A549 (cell line): ENCODE data around the gene CCZ1. TPM values are rescaled to one million over a fixed set of nuclear protein-coding genes. Genes with fewer than 3 reads are reported as not detected.
"Not testable (repeated sequence)": the region's sequence is repeated elsewhere in the genome, so short reads cannot be mapped to it uniquely, and the experiment has no call there.

Experiments used
- ATAC-seq, 2 experiments: fragments of 200-7000 bp in 1 of 2; fragments of >200 bp in 1 of 2; cut with Nextera tagmentation in 1 of 2; cut with Tn5 transposase in 1 of 2; 3 replicates each; pipeline versions ENCODE4 v1.8.0 to v1.9.1; 2018 to 2020; ENCODE audit warnings: mild to moderate bottlenecking in 1 of 2, moderate library complexity in 1 of 2
- CTCF ChIA-PET: fragments of 300-600 bp; sonication (Branson Sonifier 250); formaldehyde crosslinking; extraction: SDS; loops from one replicate; lab custom pipeline; 2021; ENCODE audit warnings: antibody characterized with exemption, inconsistent platforms; lab: Yijun Ruan, JAX
- POLR2A ChIA-PET: fragments of 350-600 bp; formaldehyde crosslinking; extraction: SDS; loops from one replicate; lab custom pipeline; 2021; ENCODE audit warnings: antibody characterized with exemption, inconsistent platforms; lab: Yijun Ruan, JAX
- DNase-seq, 2 experiments: peaks; one replicate each; pipeline versions ENCODE4 v3.0.0 to v3.0.0-alpha.2; 2011 to 2016; ENCODE audit warnings: low read depth in 1 of 2, low spot score in 1 of 2
- FAIRE-seq: peaks from 2 replicates; lab custom pipeline; 2011; peaks lifted over from hg19 to GRCh38; lab: Jason Lieb, UNC
- H3K27ac ChIP-seq, 2 experiments: fragments of >200 bp; sonication (Bioruptor Twin); formaldehyde crosslinking; 3 replicates each; pipeline ENCODE4 v1.5.1; 2016 to 2017
- H3K4me1 ChIP-seq: fragments of >200 bp; sonication (Bioruptor Twin); formaldehyde crosslinking; 3 replicates; pipeline ENCODE4 v1.6.1; 2016
- H3K4me2 ChIP-seq: fragments of >200 bp; sonication (Bioruptor Twin); formaldehyde crosslinking; 3 replicates; pipeline ENCODE4 v1.6.1; 2016
- H3K4me3 ChIP-seq: fragments of >200 bp; sonication (Bioruptor Twin); formaldehyde crosslinking; 3 replicates; pipeline ENCODE4 v1.5.1; 2016
- H3K9me3 ChIP-seq: fragments of >200 bp; sonication (Bioruptor Twin); formaldehyde crosslinking; 3 replicates; pipeline ENCODE4 v1.6.1; 2016
- BCL3 ChIP-seq: fragments of >200 bp; sonication (Bioruptor Twin); formaldehyde crosslinking; IDR thresholded peaks from 3 replicates; pipeline ENCODE4 v1.6.1; 2016
- GATA3 ChIP-seq: IDR thresholded peaks from 2 replicates; pipeline ENCODE4 v1.6.1; 2012; ENCODE audit warnings: borderline replicate concordance
- HDAC2 ChIP-seq: fragments of 200-600 bp; sonication (generic); IDR thresholded peaks from 2 replicates; pipeline ENCODE4 v1.6.1; 2016
- HEYL ChIP-seq: fragments of 250-450 bp; sonication (Bioruptor Pico); IDR thresholded peaks from 2 replicates; pipeline ENCODE4 v1.8.0; 2021; ENCODE audit warnings: mild to moderate bottlenecking, moderate library complexity
- HOXB13 ChIP-seq: fragments of 250-450 bp; sonication (Bioruptor Pico); IDR thresholded peaks from 2 replicates; pipeline ENCODE4 v1.5.0; 2020; ENCODE audit warnings: low read depth, mild to moderate bottlenecking, moderate library complexity
- HOXB5 ChIP-seq: fragments of 250-450 bp; sonication (Bioruptor Pico); IDR thresholded peaks from 2 replicates; pipeline ENCODE4 v1.5.0; 2020; ENCODE audit warnings: mild to moderate bottlenecking, moderate library complexity
- JUNB ChIP-seq: fragments of >200 bp; sonication (Bioruptor Twin); formaldehyde crosslinking; IDR thresholded peaks from 2 replicates; pipeline ENCODE4 v1.6.1; 2016
- MAFK ChIP-seq: fragments of 450-650 bp; IDR thresholded peaks from 2 replicates; pipeline ENCODE4 v1.6.1; 2014; ENCODE audit not compliant: partially characterized antibody
- NR3C1 ChIP-seq: fragments of >200 bp; sonication (Bioruptor Twin); formaldehyde crosslinking; IDR thresholded peaks from 3 replicates; pipeline ENCODE4 v1.6.1; 2017
- POLR2A ChIP-seq: IDR thresholded peaks from 2 replicates; pipeline ENCODE4 v1.6.1; 2012; ENCODE audit warnings: mild to moderate bottlenecking, low read length
- RAD21 ChIP-seq, 2 experiments: fragments of >200 bp in 1 of 2; sonication (Bioruptor Twin) in 1 of 2; formaldehyde crosslinking in 1 of 2; IDR thresholded peaks in 1 of 2; conservative IDR thresholded peaks in 1 of 2; 2 replicates in 1 of 2; 3 replicates in 1 of 2; pipeline ENCODE4 v1.6.1; 2012 to 2018; ENCODE audit warnings: inconsistent platforms in 1 of 2
- RCOR1 ChIP-seq: fragments of 150-350 bp; IDR thresholded peaks from 2 replicates; pipeline ENCODE4 v1.6.1; 2014; ENCODE audit warnings: antibody characterized with exemption, low read length, low read depth
- RFX5 ChIP-seq: fragments of 450-650 bp; IDR thresholded peaks from 2 replicates; pipeline ENCODE4 v1.7.1; 2014; ENCODE audit warnings: antibody characterized with exemption, mild to moderate bottlenecking, moderate library complexity
- SREBF2 ChIP-seq: fragments of 450-650 bp; IDR thresholded peaks from 2 replicates; pipeline ENCODE4 v1.6.1; 2014; ENCODE audit warnings: mild to moderate bottlenecking, moderate library complexity
- TFCP2L1 ChIP-seq: fragments of 250-450 bp; sonication (Bioruptor Pico); IDR thresholded peaks from 2 replicates; pipeline ENCODE4 v1.5.0; 2021; ENCODE audit warnings: mild to moderate bottlenecking
- USF2 ChIP-seq: fragments of 450-650 bp; IDR thresholded peaks from 2 replicates; pipeline ENCODE4 v1.6.1; 2014; ENCODE audit warnings: antibody characterized with exemption
- ZNF302 ChIP-seq: fragments of 250-450 bp; sonication (Bioruptor Pico); IDR thresholded peaks from 2 replicates; pipeline ENCODE4 v1.9.0; 2021; ENCODE audit warnings: inconsistent platforms, mild to moderate bottlenecking, moderate library complexity
- WGBS: methylation state at CpG from one replicate; pipeline ENCODE4 v1.1.6; 2017; ENCODE audit errors: missing lambda C conversion rate; 5-methylcytosine and 5-hydroxymethylcytosine counted together
- polyA plus RNA-seq, 4 experiments: library from polyadenylated mRNA; depleted of rRNA in 3 of 4; stranded (reverse); fragments of >200 nt; fragmentation: RNase III in 1 of 4; extraction: RNeasy Plus Mini Kit Qiagen cat#74134 plus additional on column Dnase treatment in 1 of 4; gene quantifications; 2 replicates in 3 of 4; 3 replicates in 1 of 4; pipeline ENCODE4 v1.2.3, GENCODE V29; 2011 to 2017

Gene CCZ1
- polyA plus RNA-seq, 2 of the 4 experiments (the other 2 are of a cell fraction), result 72.2 to 116 TPM

- H3K4me2 ChIP-seq, POLR2A ChIA-PET, H3K4me3 ChIP-seq, ATAC-seq, DNase-seq, FAIRE-seq, H3K9me3 ChIP-seq, H3K4me1 ChIP-seq, H3K27ac ChIP-seq: not testable (repeated sequence)
- CTCF ChIA-PET, result interaction anchor here (0.6 to 1.7 kb wide), 2 partner anchors 13 to 179 kb away, joined by 4 to 5 read pairs; no protein-coding TSS in a partner anchor
- 27% methylated on average over 5 of the region's 5 CpGs for WGBS
Measured at GRCh38 chr7:5862753-5863366, 35.7 kb upstream of the CCZ1 start.

GRCh38 chr7:5865279-5865931 lies 33.1 kb upstream of the CCZ1 start:
- H3K4me2 ChIP-seq, H3K9me3 ChIP-seq, H3K4me3 ChIP-seq, DNase-seq, ATAC-seq, FAIRE-seq, POLR2A ChIA-PET, H3K27ac ChIP-seq: not testable (repeated sequence)
- TF ChIP-seq RAD21 (conservative IDR thresholded peaks at IDR 0.05 in 1 of 2, IDR thresholded peaks at IDR 0.05 in 1 of 2), result peak in 1 of 2 experiments; percentile 13; a peak in 1 of 5 replicates
- 44% methylated on average over 9 of the region's 9 CpGs for WGBS
- peaks cover 14% of the 10 kb centered on the region; the same call in 2 of the 3 replicates for H3K4me1 ChIP-seq
- CTCF ChIA-PET, result interaction anchor here (0.6 to 1.4 kb wide), 3 partner anchors 9 to 199 kb away, joined by 3 to 4 read pairs (median 3); no protein-coding TSS in a partner anchor

- ATAC-seq (no peak), DNase-seq (no peak), FAIRE-seq (no peak)
- TF ChIP-seq RCOR1 (no peak), JUNB (no peak), HDAC2 (no peak), MAFK (no peak)
- no peak overlapping the region for H3K4me2 ChIP-seq
- no peak overlapping the region for H3K4me3 ChIP-seq
- ChIA-PET CTCF (interaction anchor here (3.6 kb wide), 1 partner anchor 10 kb away, joined by 24 read pairs; no protein-coding TSS in a partner anchor), POLR2A (no interaction called here)
- H3K27ac ChIP-seq, result no peak overlapping the region
- WGBS, result 73% methylated on average over 6 of the region's 6 CpGs
- H3K9me3 ChIP-seq, result no peaks in the 10 kb centered on the region; the same call in 2 of the 3 replicates
- peaks cover 14% of the 10 kb centered on the region; the same call in 2 of the 3 replicates for H3K4me1 ChIP-seq
Measured at GRCh38 chr7:5867060-5867459, 31.5 kb upstream of the CCZ1 start.

GRCh38 chr7:5868928-5869341 lies 29.6 kb upstream of the CCZ1 start:
- Histone ChIP-seq H3K4me2 (peak overlapping the region; percentile 47), H3K27ac (0 out of 6 replicates have a peak overlapping the region, but pooled peaks of 1 of the 2 experiments have one; percentile 42), H3K4me1 (peaks cover 14% of the 10 kb centered on the region; the same call in 2 of the 3 replicates)
- H3K9me3 ChIP-seq, POLR2A ChIA-PET, H3K4me3 ChIP-seq: not testable (repeated sequence)
- CTCF ChIA-PET, result interaction anchor here (3.6 kb wide), 1 partner anchor 12 kb away, joined by 24 read pairs; no protein-coding TSS in a partner anchor
- 40% methylated on average over 6 of the region's 6 CpGs for WGBS
- peak; percentile 15 to 51 for DNase-seq
- peak; percentile 82 to 87; a peak in 5 of 6 replicates for ATAC-seq
- TF ChIP-seq RAD21 (conservative IDR thresholded peaks at IDR 0.05 in 1 of 2, IDR thresholded peaks at IDR 0.05 in 1 of 2), result peak in 1 of 2 experiments; percentile 14; a peak in 1 of 5 replicates
- TF ChIP-seq, all 56 proteins: peak for 1; not testable (repeated sequence) for 55
- not testable (repeated sequence) for FAIRE-seq

- 89% methylated on average over 13 of the region's 13 CpGs for WGBS
- DNase-seq (no peak), ATAC-seq (no peak), FAIRE-seq (no peak)
- Histone ChIP-seq H3K9me3 (no peaks in the 10 kb centered on the region; the same call in 2 of the 3 replicates), H3K4me1 (peaks cover 14% of the 10 kb centered on the region; the same call in 2 of the 3 replicates), H3K4me3 (no peak overlapping the region), H3K4me2 (no peak overlapping the region; the same call in 1 of the 3 replicates), H3K27ac (no peak overlapping the region)
- CTCF ChIA-PET, result interaction anchor here (3.6 kb wide), 1 partner anchor 13 kb away, joined by 24 read pairs; no protein-coding TSS in a partner anchor
- POLR2A ChIA-PET, result no interaction called here
- TF ChIP-seq SREBF2 (no peak), TFCP2L1 (no peak), POLR2A (no peak), GATA3 (no peak), HEYL (CRISPR knock-in tag) (no peak), BCL3 (no peak), RFX5 (no peak), ZNF302 (CRISPR knock-in tag) (no peak), HOXB13 (CRISPR knock-in tag) (no peak), HOXB5 (CRISPR knock-in tag) (no peak), USF2 (no peak), NR3C1 (no peak)
- TF ChIP-seq, all 56 proteins: peak for 0
Measured at GRCh38 chr7:5869691-5870090, 28.8 kb upstream of the CCZ1 start.
